ENCODE measurements around the gene HSD3B7.
A peak's percentile ranks its signal among the peaks of the same experiment; 100 is the strongest.
"Not testable (repeated sequence)": the region's sequence is repeated elsewhere in the genome, so short reads cannot be mapped to it uniquely, and the experiment has no call there.

The HSD3B7 gene

DNA sequence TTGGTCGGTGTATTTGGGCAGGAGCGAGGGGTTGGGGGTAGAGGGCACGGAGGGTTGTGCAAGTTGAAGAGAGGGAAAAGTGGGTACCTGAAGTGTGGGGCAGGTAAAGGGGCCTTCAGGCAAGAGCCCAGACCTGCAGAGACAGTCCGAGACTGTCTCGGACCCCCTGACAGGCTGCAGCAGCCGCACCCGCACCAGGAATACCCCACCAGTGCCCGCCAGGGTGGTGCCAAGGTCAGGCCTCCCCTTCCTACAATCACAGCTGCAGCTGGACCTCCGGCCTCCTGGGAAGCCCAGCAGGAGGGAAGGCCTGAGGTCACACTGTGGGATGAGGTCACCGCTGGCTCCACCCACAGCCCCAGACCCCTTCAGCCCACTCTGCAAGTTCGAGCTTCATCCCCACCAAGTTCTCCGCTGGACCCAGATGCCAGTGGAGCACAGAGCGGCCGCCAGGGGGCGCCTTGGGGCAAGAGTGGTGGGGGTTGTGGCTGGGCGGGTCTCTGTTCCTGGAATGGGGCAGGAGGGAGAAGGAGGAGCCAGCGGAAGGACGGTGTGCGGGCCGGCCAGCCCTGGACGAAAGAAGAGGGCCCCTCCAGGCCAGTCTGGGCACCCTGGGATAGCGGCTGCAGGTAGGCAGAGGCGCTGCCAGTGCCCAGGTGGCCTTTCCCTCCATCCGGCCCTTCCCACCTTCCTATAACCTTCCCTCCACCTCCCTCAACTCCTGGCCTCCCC lies at the start of gene HSD3B7:
Gene HSD3B7, plus strand, starts transcription at position 539 of the 732 bp plus-strand sequence. CDS start 452 bp downstream, outside the sequence.
- Histone ChIP-seq H3K27ac (peak within 1 kb of the TSS in 18 of 21 experiments; percentile 37 to 86 (median 68)), H3K4me3 (peak within 1 kb of the TSS; percentile 19 to 52 (median 29))

DNA sequence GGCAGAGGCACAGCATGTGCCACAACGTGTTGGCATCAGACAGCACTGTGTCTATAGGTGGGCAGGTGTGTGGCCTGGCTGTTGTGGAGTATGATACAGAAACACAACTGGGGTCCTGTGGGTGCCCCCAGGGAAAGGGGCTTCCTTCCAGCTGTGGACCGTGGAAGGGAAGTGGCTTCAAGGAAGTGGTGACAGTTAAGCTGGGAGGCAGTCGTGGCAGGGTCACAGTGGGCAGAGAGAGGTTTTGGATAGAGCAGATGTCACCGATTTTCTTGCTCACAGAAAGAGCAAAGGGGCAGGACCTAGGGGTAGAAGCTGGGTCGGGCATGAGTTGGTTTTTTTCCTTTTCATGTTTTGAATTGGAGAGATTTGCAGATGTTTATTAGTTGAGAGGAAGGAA lies 47.3 kb upstream of the HSD3B7 start:
- Histone ChIP-seq H3K4me3 (no peak overlapping the region), H3K27ac (peak overlapping the region in 3 of 21 experiments; percentile 2 to 49 (median 41))

DNA sequence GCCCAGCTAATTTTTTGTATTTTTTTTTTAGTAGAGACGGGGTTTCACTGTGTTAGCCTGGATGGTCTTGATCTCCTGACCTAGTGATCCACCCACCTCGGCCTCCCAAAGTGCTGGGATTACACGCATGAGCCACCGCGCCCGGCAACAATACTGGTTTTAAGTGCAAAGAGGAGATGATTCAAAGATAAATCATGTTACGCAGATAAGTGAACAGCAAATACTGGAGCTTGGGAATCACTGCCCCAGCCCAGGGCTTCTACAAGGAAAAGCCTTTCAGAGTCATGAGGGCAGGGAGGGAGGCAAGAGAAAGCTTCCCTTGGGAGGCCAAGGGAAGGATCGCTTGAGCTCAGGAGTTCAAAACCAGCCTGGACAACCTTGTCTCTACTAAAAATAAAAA lies 45.4 kb upstream of the HSD3B7 start:
- peak overlapping the region in 2 of 21 experiments; percentile 23 to 25 for H3K27ac ChIP-seq
- H3K4me3 ChIP-seq: not testable (repeated sequence)

DNA sequence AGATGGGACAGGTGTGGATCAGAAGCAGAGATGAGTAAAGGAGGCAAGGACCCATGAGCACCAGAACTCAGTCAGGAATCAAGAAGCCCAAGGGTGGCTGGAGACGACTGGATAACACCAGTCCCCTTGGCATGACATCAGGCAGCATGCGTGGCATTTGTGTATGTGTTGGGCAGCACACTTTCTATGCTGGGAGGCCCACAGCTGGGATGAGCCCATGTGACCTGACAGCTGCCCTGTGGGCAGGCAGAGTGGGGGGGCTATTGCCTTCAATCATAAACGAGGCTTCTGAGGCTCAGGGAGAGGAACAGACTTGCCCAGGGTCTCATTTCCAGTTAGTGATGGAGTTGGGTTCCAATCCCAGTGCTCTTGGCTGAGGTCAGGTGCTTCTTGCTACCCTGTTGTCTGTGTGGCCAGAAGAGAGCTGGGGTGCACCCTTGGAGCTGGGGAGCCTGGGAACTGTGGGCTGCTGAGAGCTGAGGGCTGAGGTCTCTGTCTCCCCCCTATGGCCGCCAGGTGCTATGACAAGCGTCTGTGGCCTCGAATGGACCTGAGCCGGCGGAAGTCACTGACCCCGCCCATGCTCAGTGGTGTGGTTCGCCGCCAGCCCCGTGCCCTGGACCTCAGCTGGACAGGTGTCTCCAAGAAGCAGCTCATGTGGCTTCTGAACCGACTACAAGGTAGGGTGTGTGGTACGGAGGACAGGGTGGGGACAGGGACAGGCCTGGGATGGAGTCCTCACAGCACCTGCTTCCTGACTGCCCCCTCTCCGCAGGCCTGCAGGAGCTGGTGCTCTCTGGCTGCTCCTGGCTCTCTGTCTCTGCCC lies 43.2 kb upstream of the HSD3B7 start:
- Histone ChIP-seq H3K4me3 (no peak overlapping the region), H3K27ac (peak overlapping the region in 9 of 21 experiments; percentile 9 to 66 (median 27))

GRCh38 chr16:30942426-30942806 lies 42.6 kb upstream of the HSD3B7 start:
- Histone ChIP-seq H3K4me3 (no peak overlapping the region), H3K27ac (peak overlapping the region in 7 of 21 experiments; percentile 9 to 66 (median 27))

- Histone ChIP-seq H3K4me3 (no peak overlapping the region), H3K27ac (no peak overlapping the region)
These were observed 40.7 kb upstream of the HSD3B7 start for GRCh38 chr16:30944352-30944751.

DNA sequence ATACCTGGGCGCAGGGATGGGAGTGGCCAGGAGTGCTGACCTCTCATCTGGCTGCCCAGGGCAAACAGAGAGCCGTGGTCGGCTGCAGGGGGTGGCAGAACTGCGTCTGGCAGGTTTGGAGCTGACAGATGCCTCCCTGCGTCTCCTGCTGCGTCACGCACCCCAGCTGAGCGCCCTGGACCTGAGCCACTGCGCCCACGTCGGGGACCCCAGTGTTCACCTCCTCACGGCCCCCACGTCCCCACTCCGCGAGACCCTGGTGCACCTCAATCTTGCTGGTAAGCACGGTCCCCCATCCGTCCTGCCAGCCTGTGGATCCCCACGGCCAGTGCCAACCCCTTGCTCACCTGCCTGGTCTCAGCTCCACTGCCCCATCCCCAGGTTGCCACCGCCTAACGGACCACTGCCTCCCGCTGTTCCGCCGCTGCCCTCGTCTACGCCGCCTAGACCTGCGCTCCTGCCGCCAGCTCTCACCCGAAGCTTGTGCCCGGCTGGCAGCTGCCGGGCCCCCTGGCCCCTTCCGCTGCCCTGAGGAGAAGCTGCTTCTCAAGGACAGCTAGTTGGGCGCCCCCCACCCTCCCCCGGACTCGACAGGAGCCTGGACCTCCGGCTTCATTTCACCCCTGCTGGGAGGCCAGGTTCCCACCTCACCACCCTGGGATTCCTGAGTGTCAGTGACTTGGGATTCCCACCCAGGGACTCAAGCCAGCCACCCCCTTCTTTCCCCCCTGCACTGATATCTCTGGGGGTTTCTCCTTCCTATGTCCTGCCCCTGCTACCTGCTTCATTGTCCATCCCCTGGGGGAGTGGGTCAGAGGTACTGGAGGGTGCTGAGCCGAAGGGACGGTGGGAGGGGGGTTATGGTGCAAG lies 38.1 kb upstream of the HSD3B7 start:
- H3K4me3 ChIP-seq: no peak overlapping the region
- no peak overlapping the region for H3K27ac ChIP-seq

DNA sequence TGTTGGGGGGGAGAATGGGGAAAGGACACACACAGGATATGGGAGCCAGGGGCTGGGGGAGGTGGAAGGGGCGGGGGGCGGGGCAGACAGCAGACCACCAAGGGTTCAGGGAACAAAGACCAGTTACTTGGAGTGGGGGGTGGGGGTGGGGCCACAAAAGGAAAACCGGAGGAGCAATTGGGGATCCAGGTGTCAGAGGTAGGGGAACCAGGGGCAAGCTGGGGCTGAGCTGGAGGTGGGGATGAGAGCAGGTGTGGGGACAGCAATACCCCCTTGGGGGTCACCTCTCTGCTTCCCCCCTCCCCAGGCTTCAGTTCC lies 37.5 kb upstream of the HSD3B7 start:
- Histone ChIP-seq H3K4me3 (no peak overlapping the region), H3K27ac (peak overlapping the region in 8 of 21 experiments; percentile 79 to 97 (median 92))

GRCh38 chr16:30947859-30948666 lies 36.9 kb upstream of the HSD3B7 start:
- H3K4me3 ChIP-seq: peak overlapping the region; percentile 65 to 94 (median 72)
- peak overlapping the region; percentile 79 to 98 (median 93) for H3K27ac ChIP-seq

DNA sequence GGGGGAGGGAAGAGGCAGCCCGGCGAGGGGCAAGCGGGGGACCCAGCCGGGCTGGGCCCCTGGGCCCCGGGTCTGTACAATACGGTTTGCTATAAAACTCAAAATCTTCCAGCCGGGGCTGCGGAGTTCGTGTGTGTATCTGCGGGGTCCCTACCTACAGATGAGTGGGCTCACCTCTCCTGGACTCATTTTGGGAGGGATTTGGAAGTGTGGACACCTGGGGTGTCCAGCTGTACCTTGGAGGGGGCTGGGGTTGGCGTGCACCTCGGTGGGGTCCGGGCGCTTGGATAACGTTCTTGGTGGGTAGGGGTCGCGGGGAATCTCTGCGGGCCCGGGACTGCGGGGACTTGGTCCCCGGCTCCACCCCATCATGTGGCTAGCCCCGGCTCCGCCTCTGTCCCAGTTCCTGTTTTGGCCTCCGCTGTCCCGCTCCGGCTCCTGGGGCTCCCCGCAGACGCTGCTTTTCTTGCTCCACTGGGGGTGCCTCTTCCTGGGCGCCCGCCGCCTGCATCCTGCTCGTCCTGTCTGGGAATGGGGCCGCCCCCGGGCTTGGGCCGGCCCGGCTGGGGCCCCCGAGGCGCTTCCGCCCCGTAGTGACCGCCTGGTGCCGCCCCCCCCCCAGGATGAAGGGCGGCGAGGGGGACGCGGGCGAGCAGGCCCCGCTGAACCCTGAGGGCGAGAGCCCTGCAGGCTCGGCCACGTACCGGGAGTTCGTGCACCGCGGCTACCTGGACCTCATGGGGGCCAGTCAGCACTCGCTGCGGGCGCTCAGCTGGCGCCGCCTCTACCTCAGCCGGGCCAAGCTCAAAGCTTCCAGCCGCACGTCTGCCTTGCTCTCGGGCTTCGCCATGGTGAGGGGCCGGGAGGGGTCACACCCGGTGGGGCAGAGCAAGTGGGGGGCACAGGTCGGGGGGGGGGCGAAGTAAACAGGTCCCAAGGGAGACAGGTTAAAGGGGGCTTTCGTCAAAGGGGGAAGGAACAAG lies 36.0 kb upstream of the HSD3B7 start, which contains the start of gene ORAI3:
Gene ORAI3, plus strand, starts transcription at position 402 of the 983 bp plus-strand sequence. Its CDS starts 222 bp downstream, at position 624.
- Histone ChIP-seq H3K27ac (peak within 1 kb of the TSS; percentile 79 to 98 (median 93)), H3K4me3 (peak within 1 kb of the TSS; percentile 65 to 94 (median 72))

GRCh38 chr16:30949650-30950515 lies 35.1 kb upstream of the HSD3B7 start:
- Histone ChIP-seq H3K4me3 (peak overlapping the region; percentile 65 to 94 (median 72)), H3K27ac (peak overlapping the region; percentile 79 to 98 (median 93))

GRCh38 chr16:30950516-30951065 lies 34.4 kb upstream of the HSD3B7 start:
- H3K27ac ChIP-seq: peak overlapping the region in 19 of 21 experiments; percentile 79 to 98 (median 93)
- H3K4me3 ChIP-seq: peak overlapping the region; percentile 65 to 94 (median 72)

GRCh38 chr16:30951193-30951592 lies 33.8 kb upstream of the HSD3B7 start:
- peak overlapping the region in 7 of 21 experiments; percentile 5 to 92 (median 87) for H3K27ac ChIP-seq

DNA sequence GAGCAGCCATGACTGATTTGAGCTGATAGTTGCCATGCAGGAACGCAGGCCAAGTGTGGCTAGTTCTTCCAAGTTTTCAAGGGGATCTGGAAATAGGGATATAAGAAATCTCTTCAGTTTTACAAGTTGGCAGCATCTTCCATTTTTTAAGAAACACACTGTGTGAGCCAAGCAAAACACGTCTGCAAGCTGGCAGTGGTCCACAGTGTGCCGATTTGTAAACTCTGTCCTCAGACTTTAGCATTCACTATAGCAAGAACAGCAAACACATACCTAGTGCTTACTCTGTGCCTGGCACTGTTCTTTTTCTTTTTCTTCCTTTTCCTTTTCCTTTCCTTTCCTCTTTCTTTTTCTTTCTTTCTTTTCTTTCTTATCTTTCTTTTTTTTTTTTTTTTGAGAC lies 33.3 kb upstream of the HSD3B7 start:
- Histone ChIP-seq H3K27ac (peak overlapping the region in 4 of 21 experiments; percentile 5 to 92 (median 62)), H3K4me3 (no peak overlapping the region)

More at GRCh38 chr16:30951193-30951592, 33.8 kb upstream of the HSD3B7 start:
- peak overlapping the region in 1 of 7 experiments; percentile 70 for H3K4me3 ChIP-seq

GRCh38 chr16:30953111-30953510 lies 31.9 kb upstream of the HSD3B7 start:
- peak overlapping the region in 3 of 21 experiments; percentile 1 to 50 (median 14) for H3K27ac ChIP-seq

GRCh38 chr16:30953511-30954124 lies 31.4 kb upstream of the HSD3B7 start:
- H3K4me3 ChIP-seq: no peak overlapping the region
- H3K27ac ChIP-seq: peak overlapping the region in 4 of 21 experiments; percentile 1 to 50 (median 24)

More at GRCh38 chr16:30953111-30953510, 31.9 kb upstream of the HSD3B7 start:
- H3K4me3 ChIP-seq: no peak overlapping the region

Data from skin epidermis (tissue), 12 donors.